ENCODE data around the gene GPX2.

DNA sequence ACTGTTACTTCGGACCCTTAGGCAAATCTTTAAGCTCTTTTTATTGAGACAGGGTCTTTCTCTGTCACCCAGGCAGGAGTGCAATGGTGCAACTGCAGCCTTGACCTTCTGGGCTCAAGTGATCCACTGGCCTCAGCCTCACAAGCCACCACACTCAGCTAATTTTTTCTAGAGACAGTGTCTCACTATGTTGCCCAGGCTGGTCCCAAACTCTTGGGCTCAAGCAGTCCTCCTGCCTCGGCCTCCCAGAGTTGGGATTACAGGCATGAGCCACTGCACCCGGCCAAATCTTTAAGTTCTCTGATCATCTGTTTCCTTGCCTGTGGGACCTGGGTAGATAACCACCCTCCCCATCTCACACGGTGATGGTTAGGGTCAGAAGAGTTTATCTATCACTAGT lies 2.3 kb upstream of the GPX2 start:
- TF ChIP-seq, protein P1, sequence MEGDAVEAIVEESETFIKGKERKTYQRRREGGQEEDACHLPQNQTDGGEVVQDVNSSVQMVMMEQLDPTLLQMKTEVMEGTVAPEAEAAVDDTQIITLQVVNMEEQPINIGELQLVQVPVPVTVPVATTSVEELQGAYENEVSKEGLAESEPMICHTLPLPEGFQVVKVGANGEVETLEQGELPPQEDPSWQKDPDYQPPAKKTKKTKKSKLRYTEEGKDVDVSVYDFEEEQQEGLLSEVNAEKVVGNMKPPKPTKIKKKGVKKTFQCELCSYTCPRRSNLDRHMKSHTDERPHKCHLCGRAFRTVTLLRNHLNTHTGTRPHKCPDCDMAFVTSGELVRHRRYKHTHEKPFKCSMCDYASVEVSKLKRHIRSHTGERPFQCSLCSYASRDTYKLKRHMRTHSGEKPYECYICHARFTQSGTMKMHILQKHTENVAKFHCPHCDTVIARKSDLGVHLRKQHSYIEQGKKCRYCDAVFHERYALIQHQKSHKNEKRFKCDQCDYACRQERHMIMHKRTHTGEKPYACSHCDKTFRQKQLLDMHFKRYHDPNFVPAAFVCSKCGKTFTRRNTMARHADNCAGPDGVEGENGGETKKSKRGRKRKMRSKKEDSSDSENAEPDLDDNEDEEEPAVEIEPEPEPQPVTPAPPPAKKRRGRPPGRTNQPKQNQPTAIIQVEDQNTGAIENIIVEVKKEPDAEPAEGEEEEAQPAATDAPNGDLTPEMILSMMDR (conservative IDR thresholded peaks at IDR 0.05; ENCODE audit: low read length) = no peak
- TF ChIP-seq EZH2phosphoT487 (IDR thresholded peaks at IDR 0.05; ENCODE audit: borderline replicate concordance, low read depth, low read length) = no peak
